Natural killer cell treated with Interleukin-12 subunit alpha and Interleukin-12 subunit beta and Interleukin-15 and Interleukin-18, amount 100 ng/mL, for 72 hours (primary cell): Measurements from ENCODE around the gene NTM. TPM values are rescaled to one million over a fixed set of nuclear protein-coding genes. Genes with fewer than 3 reads are reported as not detected.

Source experiments
- ATAC-seq, 2 donors: fragments of 150-1000 bp; cut with Tn5 transposase in 1 of 2; sonication (Bioruptor Pico), chemical (Tn5 transposase) in 1 of 2; 2 replicates each; pipeline ENCODE4 v1.10.0; 2021
- DNase-seq: peaks from one replicate; pipeline ENCODE4 v3.0.0; 2022; ENCODE audit warnings: low spot score
- H3K27ac Mint-ChIP-seq, 2 donors: 1 replicate in 1 of 2; 2 replicates in 1 of 2; pipeline ENCODE4 v1.8.0; 2022; ENCODE audit warnings: mixed read lengths in 2 of 2, mild to moderate bottlenecking in 1 of 2, moderate library complexity in 1 of 2
- H3K27me3 Mint-ChIP-seq, 2 donors: 1 replicate in 1 of 2; 2 replicates in 1 of 2; pipeline ENCODE4 v1.8.0; 2022; ENCODE audit warnings: mixed read lengths in 2 of 2
- H3K36me3 Mint-ChIP-seq: one replicate; pipeline ENCODE4 v1.8.0; 2022; ENCODE audit warnings: mixed read lengths
- H3K4me1 Mint-ChIP-seq, 2 donors: 1 replicate in 1 of 2; 2 replicates in 1 of 2; pipeline ENCODE4 v1.8.0; 2022; ENCODE audit warnings: low read depth in 2 of 2, mixed read lengths in 2 of 2, mild to moderate bottlenecking in 1 of 2
- H3K4me3 Mint-ChIP-seq: one replicate; pipeline ENCODE4 v1.8.0; 2022; ENCODE audit warnings: mixed read lengths
- H3K9me3 Mint-ChIP-seq: 2 replicates; pipeline ENCODE4 v1.8.0; 2022; ENCODE audit warnings: mixed read lengths
- total RNA-seq, 2 donors: library from RNA; stranded (reverse); gene quantifications; one replicate each; pipeline ENCODE4 v1.2.3, GENCODE V29; 2022

Gene NTM
- total RNA-seq, 2 donors from 2014 or later = not detected

DNA sequence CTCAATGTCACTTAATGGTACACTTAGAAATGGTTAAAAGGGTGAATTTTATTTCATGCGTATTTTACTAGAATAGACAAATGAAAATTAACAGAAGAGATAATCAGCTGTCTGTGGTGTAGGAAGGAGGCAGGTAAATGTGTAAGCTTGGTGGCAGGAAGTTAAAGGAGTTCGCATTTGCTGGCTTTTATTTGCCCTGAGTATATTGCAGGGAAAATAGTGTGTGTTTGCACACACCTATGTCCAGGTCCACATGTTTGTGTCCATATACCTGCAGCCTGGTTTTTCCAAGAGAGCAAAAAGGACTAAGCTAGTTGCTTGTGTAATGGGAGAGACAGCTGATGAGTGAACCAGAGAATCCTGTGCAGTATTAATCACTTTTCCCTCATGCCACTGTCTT is 16.0 kb downstream of the NTM start:
- H3K27me3 Mint-ChIP-seq = no peaks in the 10 kb centered on the region
- H3K4me3 Mint-ChIP-seq = no peak overlapping the region
- no peaks in the 10 kb centered on the region for H3K9me3 Mint-ChIP-seq
- ATAC-seq (no peak), DNase-seq (no peak)
- no peaks in the 10 kb centered on the region for H3K36me3 Mint-ChIP-seq
- no peaks in the 10 kb centered on the region for H3K4me1 Mint-ChIP-seq
- H3K27ac Mint-ChIP-seq = no peak overlapping the region

DNA sequence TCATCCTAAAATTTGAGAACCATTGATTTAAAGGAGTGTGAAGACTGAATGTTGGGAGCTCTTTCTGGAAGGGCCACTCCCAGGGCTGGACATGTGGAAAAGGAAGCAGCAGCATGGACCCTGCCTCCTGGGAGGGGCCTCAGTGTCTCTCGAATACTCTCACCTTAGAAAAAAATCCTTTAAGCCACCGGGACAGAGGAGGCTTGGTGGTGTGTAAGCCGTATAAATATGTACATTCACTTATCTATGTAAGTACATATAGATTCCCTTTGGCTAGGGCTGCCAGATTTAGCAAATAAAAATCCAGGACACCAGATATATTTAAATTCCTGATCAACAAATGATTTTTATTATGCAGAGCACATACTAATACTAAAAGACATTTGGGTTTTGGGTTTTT is 17.6 kb downstream of the NTM start:
- DNase-seq (no peak), ATAC-seq (no peak)
- Mint-ChIP-seq H3K4me3 (no peak overlapping the region), H3K27me3 (no peaks in the 10 kb centered on the region), H3K36me3 (no peaks in the 10 kb centered on the region), H3K9me3 (no peaks in the 10 kb centered on the region), H3K27ac (no peak overlapping the region), H3K4me1 (no peaks in the 10 kb centered on the region)

GRCh38 chr11:131389582-131389981 is 19.2 kb downstream of the NTM start:
- DNase-seq = no peak
- ATAC-seq = no peak
- Mint-ChIP-seq H3K4me1 (no peaks in the 10 kb centered on the region), H3K9me3 (no peaks in the 10 kb centered on the region), H3K27ac (no peak overlapping the region), H3K27me3 (no peaks in the 10 kb centered on the region), H3K36me3 (no peaks in the 10 kb centered on the region), H3K4me3 (no peak overlapping the region)

- ATAC-seq = no peak
Measured at GRCh38 chr11:131391176-131391575, 20.8 kb downstream of the NTM start.

DNA sequence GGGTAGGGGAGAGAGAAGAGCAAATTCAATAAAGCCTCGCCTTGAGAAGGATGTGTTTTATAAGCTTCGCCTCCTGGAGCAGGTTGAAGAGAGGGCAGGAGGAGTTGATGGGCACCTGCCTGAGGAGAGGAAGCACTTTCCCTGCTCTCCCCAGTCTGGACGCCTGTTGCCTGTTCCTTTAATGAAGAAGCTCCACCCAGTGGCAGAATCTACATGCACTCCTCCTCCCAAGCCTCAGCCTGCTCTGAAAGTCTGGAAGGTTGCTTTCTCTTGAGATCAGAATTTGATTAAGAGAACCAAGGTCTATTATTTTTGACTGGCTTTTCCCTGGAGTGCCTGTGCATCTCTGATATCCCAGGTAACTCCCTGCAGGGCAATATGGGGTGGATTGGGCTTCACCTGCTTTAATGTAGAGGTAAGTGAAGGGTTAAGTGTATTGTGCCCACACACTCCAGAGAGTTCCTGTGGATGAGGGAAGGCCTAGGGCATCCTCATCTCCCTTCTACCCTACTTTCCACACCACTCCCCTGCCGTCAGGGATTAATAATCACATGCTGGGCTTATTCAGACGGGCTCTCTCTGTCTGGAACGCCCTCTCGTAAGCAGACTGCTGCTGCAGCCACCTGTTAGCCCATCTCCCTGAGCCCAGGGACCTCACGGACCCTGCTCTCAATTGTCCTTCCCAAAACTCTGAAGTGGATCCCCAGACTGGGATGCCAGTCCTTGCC is 22.3 kb downstream of the NTM start:
- Mint-ChIP-seq H3K9me3 (no peaks in the 10 kb centered on the region), H3K36me3 (no peaks in the 10 kb centered on the region), H3K27me3 (peaks cover 0 to 4% of the 10 kb centered on the region in 2 donors), H3K4me1 (no peaks in the 10 kb centered on the region), H3K27ac (no peak overlapping the region), H3K4me3 (no peak overlapping the region)
- ATAC-seq (no peak), DNase-seq (no peak)

More at GRCh38 chr11:131391176-131391575, 20.8 kb downstream of the NTM start:
- no peak overlapping the region for H3K27ac Mint-ChIP-seq
- no peak overlapping the region for H3K4me3 Mint-ChIP-seq
- no peaks in the 10 kb centered on the region for H3K27me3 Mint-ChIP-seq
- no peaks in the 10 kb centered on the region for H3K36me3 Mint-ChIP-seq
- no peak for DNase-seq
- no peaks in the 10 kb centered on the region for H3K4me1 Mint-ChIP-seq
- H3K9me3 Mint-ChIP-seq = no peaks in the 10 kb centered on the region

- DNase-seq = no peak
Measured at GRCh38 chr11:131393691-131394090, 23.3 kb downstream of the NTM start.

GRCh38 chr11:131397675-131398074 is 27.3 kb downstream of the NTM start:
- Mint-ChIP-seq H3K27ac (no peak overlapping the region), H3K27me3 (peaks cover 0 to 7% of the 10 kb centered on the region in 2 donors), H3K9me3 (no peaks in the 10 kb centered on the region), H3K4me3 (no peak overlapping the region), H3K4me1 (no peaks in the 10 kb centered on the region), H3K36me3 (no peaks in the 10 kb centered on the region)
- ATAC-seq = no peak
- no peak for DNase-seq

More at GRCh38 chr11:131393691-131394090, 23.3 kb downstream of the NTM start:
- Mint-ChIP-seq H3K36me3 (no peaks in the 10 kb centered on the region), H3K27me3 (peaks cover 0 to 7% of the 10 kb centered on the region in 2 donors), H3K4me1 (no peaks in the 10 kb centered on the region), H3K27ac (no peak overlapping the region), H3K9me3 (no peaks in the 10 kb centered on the region), H3K4me3 (no peak overlapping the region)
- ATAC-seq = no peak

DNA sequence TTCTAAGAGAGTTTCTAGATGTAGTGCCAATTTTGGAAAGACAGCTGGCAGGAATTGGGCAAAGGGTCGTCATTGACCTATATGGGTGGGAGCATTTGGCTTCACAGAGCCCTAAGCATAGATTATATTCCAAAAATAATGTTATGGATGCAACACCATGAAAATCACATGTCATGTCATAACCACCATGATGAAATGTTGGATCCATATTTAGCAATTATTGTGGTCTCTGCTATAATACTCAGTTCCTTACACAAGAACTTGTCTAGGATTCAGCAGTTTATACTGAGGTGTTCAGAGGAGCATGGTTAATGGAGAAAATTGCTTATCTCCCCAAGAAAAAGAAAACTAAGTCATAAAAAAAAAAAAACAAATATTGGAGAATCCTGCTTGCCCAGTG is 31.6 kb downstream of the NTM start:
- no peak overlapping the region for H3K27ac Mint-ChIP-seq
- H3K9me3 Mint-ChIP-seq = no peaks in the 10 kb centered on the region
- DNase-seq = no peak
- H3K4me1 Mint-ChIP-seq = no peaks in the 10 kb centered on the region
- no peak overlapping the region for H3K4me3 Mint-ChIP-seq
- ATAC-seq = no peak
- H3K36me3 Mint-ChIP-seq = no peaks in the 10 kb centered on the region
- H3K27me3 Mint-ChIP-seq = peaks cover 0 to 8% of the 10 kb centered on the region in 2 donors

GRCh38 chr11:131404010-131404409 is 33.6 kb downstream of the NTM start:
- peaks cover 2 to 5% of the 10 kb centered on the region in 2 donors for H3K27me3 Mint-ChIP-seq
- ATAC-seq = no peak

GRCh38 chr11:131408025-131408640 is 37.7 kb downstream of the NTM start:
- no peaks in the 10 kb centered on the region for H3K36me3 Mint-ChIP-seq
- H3K27ac Mint-ChIP-seq = no peak overlapping the region
- DNase-seq (no peak), ATAC-seq (no peak)
- no peak overlapping the region for H3K4me3 Mint-ChIP-seq
- H3K9me3 Mint-ChIP-seq = no peaks in the 10 kb centered on the region
- H3K27me3 Mint-ChIP-seq = peaks cover 2 to 5% of the 10 kb centered on the region in 2 donors
- no peaks in the 10 kb centered on the region for H3K4me1 Mint-ChIP-seq

More at GRCh38 chr11:131404010-131404409, 33.6 kb downstream of the NTM start:
- no peak for DNase-seq
- H3K27ac Mint-ChIP-seq = no peak overlapping the region
- H3K4me1 Mint-ChIP-seq = no peaks in the 10 kb centered on the region
- no peak overlapping the region for H3K4me3 Mint-ChIP-seq
- H3K36me3 Mint-ChIP-seq = no peaks in the 10 kb centered on the region
- H3K9me3 Mint-ChIP-seq = no peaks in the 10 kb centered on the region

GRCh38 chr11:131409345-131409744 is 38.9 kb downstream of the NTM start:
- Mint-ChIP-seq H3K9me3 (no peaks in the 10 kb centered on the region), H3K27me3 (peaks cover 2 to 5% of the 10 kb centered on the region in 2 donors), H3K36me3 (no peaks in the 10 kb centered on the region)

DNA sequence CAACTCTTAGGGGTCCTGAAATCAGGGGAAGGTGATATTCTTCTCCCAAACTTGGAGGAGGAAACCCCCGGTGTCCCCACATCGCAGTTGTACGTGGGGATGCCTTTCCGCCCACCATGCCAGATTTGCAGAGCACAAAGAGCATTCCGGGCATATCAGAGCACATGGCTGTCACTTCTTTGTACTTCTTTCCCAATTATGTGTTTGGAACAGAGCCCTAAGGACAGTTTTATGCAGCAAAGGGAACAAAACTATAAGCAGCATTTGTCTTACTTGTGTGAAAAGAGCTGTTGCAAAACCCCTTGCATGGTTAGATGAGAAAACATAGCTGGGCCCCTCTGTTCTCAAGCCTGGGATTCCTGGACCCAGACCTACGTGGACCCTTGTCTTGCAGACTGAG is 41.2 kb downstream of the NTM start:
- no peaks in the 10 kb centered on the region for H3K4me1 Mint-ChIP-seq
- H3K36me3 Mint-ChIP-seq = no peaks in the 10 kb centered on the region
- H3K9me3 Mint-ChIP-seq = no peaks in the 10 kb centered on the region
- H3K27ac Mint-ChIP-seq = no peak overlapping the region
- ATAC-seq (no peak), DNase-seq (no peak)
- no peak overlapping the region for H3K4me3 Mint-ChIP-seq
- peaks cover 2 to 5% of the 10 kb centered on the region in 2 donors for H3K27me3 Mint-ChIP-seq

More at GRCh38 chr11:131409345-131409744, 38.9 kb downstream of the NTM start:
- Mint-ChIP-seq H3K27ac (no peak overlapping the region), H3K4me1 (no peaks in the 10 kb centered on the region), H3K4me3 (no peak overlapping the region)
- ATAC-seq (no peak), DNase-seq (no peak)

DNA sequence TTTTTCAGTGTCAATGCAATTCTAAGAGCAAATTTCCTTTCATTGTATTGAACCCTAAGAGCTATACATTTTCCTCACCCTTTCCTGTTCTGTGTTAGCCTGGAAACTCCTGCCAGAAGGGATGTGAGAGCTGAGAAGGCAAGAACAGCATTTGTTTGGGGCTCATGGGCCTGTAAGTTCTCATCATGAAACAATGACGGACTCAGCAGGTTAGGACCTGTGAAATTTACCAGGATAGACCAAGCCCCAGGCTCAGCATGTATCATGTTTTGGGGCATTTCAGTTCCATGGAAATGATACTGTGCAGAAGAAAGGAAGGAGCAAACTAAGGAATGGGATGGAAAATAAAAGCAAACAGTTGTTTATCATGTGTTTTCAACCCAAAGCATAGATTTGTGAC is 41.6 kb downstream of the NTM start:
- Mint-ChIP-seq H3K4me3 (no peak overlapping the region), H3K4me1 (no peaks in the 10 kb centered on the region), H3K36me3 (no peaks in the 10 kb centered on the region), H3K27ac (no peak overlapping the region), H3K9me3 (no peaks in the 10 kb centered on the region), H3K27me3 (peaks cover 2 to 3% of the 10 kb centered on the region in 2 donors)
- no peak for DNase-seq
- no peak for ATAC-seq

GRCh38 chr11:131413217-131413616 is 42.8 kb downstream of the NTM start:
- H3K27me3 Mint-ChIP-seq = no peaks in the 10 kb centered on the region
- no peak overlapping the region for H3K4me3 Mint-ChIP-seq
- H3K36me3 Mint-ChIP-seq = no peaks in the 10 kb centered on the region
- no peak for ATAC-seq
- DNase-seq = no peak
- H3K27ac Mint-ChIP-seq = no peak overlapping the region
- no peaks in the 10 kb centered on the region for H3K9me3 Mint-ChIP-seq
- H3K4me1 Mint-ChIP-seq = no peaks in the 10 kb centered on the region
